Endometrium (tissue), 2 donors: Measurements from ENCODE around the gene MBD3L2B.
"Not testable (repeated sequence)": the region's sequence is repeated elsewhere in the genome, so short reads cannot be mapped to it uniquely, and the experiment has no call there.

Experiments used
- FAIRE-seq: peaks from 2 replicates; lab custom pipeline; 2012; peaks lifted over from hg19 to GRCh38; lab: Jason Lieb, UNC
- donor health status: control.
- donor health status: control.

MBD3L2B gene

DNA sequence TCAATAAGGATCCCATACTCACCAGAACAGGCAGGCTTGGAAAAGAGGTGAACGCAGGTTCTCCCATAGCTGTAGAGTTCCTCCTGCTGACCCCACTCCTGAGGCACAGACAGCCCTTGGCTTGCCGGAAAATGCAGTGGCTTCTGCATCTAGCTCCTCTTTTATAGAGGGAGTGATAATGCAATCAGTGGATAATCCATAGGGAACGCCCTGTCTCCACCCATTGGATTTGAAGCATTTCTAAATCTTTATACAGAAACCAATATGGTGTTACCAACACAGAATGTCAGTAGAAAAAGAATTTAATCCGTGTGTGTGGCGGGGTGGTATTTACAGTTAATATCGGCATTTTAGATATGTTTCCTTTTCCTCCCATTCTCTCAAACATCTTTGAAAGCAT lies at the start of gene MBD3L2B:
MBD3L2B (minus strand) TSS at position 101 of the 400 bp plus-strand sequence; CDS start at position 67, 34 bp downstream.
- FAIRE-seq, result not testable (repeated sequence)

GRCh38 chr19:7069904-7070226 lies 48.6 kb upstream of the MBD3L2B start:
- no peak for FAIRE-seq

DNA sequence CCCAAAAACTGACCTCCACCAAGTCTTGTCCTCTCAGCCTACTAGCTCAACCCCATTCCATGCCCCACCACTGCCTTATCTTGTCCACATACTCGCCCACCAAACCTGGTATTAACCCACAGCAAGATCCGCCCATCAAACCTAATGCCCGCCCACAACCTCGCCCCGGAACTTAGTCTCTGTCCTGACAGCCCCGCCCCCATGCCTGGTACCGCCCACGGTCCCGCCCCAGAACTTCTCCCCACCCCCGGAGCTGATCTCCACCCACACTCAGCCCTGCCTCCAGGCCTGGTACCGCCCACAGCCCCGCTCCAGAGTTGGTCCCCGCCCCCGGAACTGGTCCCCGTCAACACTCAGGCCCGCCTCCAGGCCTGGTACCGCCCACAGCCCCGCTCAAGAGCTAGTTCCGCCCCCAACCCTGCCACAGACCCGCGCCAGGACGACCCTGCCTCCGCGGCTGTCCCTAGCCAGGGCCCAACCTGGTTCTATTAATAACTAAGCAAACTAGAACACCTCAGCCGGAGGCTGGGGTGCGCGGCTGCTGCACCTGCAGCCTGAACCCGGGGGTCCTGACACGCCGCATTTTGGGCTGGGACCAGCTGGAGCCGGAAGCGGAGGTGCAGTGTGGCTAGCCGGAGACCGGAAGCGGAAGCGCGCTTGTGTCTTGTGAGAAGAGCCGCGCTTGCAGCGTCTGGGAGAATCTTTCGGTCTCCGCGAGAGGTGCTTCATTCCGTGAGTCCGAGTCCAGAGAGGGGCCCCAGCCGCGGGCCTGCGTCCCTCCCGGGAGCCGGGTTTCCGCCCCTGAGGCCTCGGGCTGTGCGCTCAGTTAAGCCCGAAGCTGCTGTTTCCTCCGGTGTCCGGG lies 48.0 kb upstream of the MBD3L2B start, which contains the start of gene ZNF557:
ZNF557 (plus strand) TSS at position 662 of the 862 bp plus-strand sequence. CDS start 5,372 bp downstream, outside the sequence.
- no peak for FAIRE-seq

GRCh38 chr19:7068599-7068998 lies 47.4 kb upstream of the MBD3L2B start:
- FAIRE-seq, result no peak

DNA sequence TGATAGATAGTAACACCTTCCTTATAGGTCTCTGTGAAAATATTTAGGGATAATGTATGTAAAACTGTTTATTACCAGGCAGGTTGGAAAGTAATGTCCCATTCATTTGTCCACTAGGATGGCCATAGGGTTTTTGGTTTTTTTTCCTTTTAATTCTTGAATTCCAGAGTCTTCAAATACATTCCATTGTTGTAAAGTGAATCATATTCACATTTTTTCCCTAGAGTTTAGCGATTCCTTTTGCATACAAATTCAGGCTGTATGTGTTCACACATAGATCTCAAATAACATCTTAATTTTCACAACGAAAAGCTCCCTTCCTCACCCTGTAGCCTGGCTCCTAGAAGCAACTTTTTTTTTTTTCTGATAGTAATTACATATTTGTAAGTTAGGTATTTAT lies 46.5 kb upstream of the MBD3L2B start:
- no peak for FAIRE-seq

DNA sequence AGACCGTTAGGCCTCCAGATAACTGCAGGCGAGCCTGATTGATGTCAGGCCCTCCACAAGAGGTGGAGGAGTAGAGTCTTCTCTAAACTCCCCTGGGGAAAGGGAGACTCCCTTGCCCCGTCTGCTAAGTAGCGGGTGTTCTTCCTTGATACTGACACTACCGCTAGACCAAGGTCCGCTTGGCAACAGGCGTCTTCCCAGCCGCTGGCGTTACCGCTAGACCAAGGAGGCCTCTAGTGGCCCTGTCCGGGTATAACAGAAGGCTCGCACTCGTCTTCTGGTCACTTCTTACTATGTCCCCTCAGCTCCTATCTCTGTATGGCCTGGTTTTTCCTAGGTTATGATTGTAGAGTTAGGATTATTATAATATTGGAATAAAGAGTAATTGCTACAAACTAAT lies 45.9 kb upstream of the MBD3L2B start:
- FAIRE-seq, result not testable (repeated sequence)

GRCh38 chr19:7063764-7064418 lies 42.7 kb upstream of the MBD3L2B start:
- FAIRE-seq, result no peak

- no peak for FAIRE-seq
Observed at GRCh38 chr19:7063339-7063738, 42.1 kb upstream of the MBD3L2B start.

GRCh38 chr19:7059977-7060376 lies 38.7 kb upstream of the MBD3L2B start:
- FAIRE-seq, result not testable (repeated sequence)

GRCh38 chr19:7058576-7058975 lies 37.3 kb upstream of the MBD3L2B start, which contains the start of gene MBD3L3:
MBD3L3 (minus strand) TSS chr19:7058676; CDS start chr19:7058605, 71 bp downstream.
- FAIRE-seq, result not testable (repeated sequence)

DNA sequence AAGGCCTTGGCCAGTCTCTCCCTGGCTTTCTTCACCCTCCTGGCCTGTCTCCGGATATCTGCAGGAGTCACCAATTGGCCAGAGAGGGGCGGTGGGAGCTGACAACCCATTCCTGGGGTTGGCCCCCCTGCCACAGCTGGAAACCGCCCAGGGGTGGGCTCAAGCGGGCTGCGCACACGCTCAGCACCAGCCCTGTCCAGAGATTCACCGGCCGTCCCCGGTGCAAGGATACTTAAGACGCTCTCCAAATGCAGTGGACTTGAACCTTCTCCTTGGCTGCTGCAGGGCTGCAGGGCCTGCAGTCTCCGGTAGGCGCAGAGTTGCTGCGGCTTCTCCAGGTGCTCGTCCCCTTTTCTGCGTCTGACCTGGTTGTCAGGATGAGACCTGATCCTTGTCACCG lies 35.1 kb upstream of the MBD3L2B start:
- not testable (repeated sequence) for FAIRE-seq

DNA sequence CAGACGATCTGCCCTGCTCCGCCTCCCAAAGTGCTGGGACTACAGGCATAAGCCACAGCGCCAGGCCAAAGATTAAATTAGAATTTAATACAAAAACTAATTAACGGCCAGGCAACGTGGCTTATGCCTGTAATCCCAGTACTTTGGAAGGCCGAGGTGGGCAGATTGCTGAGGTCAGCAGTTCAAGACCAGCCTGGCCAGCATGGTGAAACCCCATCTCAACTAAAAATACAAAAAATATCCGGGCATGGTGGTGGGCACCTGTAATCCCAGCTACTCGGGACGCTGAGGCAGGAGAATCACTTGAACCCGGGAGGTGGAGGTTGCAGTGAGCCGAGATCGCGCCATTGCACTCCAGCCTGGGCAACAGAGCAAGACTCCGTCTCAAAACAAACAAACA lies 34.4 kb upstream of the MBD3L2B start:
- FAIRE-seq, result not testable (repeated sequence)

DNA sequence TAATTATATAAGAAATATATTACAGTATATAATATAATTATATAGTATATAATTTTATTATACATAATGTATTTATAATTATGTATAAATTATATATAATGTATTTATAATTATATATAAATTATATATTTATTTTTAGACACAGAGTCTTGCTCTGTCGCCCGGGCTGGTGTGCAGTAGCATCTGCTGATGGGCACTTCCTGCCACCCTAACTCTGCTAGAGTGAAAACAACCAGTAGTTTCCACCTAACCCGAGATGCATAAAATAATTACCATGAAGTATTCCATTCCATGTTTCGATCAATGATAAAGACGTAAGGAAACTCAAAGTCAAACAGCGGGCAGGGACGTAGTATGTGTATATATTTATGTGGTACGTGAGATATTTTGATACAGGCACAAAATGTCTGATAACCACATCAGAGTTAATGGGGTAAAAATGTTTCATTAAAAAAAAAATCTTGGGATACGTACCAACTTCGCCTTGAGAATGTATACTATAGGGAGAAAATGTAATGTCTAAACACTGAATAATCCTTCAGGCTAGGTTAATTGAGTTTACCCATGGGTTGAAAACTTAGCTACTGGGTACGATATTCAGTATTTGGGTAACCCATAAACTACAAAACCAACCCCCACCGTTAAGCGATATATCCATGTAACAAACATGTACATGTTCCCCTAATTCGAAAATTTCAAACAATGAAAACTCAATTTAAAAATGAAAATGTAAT lies 33.6 kb upstream of the MBD3L2B start:
- peak; percentile 51 for FAIRE-seq

- not testable (repeated sequence) for FAIRE-seq
Observed at GRCh38 chr19:7052896-7053295, 31.7 kb upstream of the MBD3L2B start.

DNA sequence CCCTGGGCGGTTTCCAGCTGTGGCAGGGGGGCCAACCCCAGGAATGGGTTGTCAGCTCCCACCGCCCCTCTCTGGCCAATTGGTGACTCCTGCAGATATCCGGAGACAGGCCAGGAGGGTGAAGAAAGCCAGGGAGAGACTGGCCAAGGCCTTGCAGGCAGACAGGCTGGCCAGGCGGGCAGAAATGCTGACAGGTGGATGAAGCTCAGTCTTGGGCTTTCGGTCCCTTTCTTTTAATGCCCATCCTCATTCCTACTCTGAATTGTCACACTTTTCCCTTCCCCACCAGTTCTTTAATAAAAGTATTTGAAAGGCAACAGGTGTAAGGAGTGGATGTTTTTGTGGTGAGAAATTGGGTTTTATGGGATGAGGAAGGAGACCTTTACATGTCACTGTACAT lies 30.2 kb upstream of the MBD3L2B start:
- not testable (repeated sequence) for FAIRE-seq

- FAIRE-seq, result not testable (repeated sequence)
Observed at GRCh38 chr19:7049021-7049420, 27.8 kb upstream of the MBD3L2B start, which contains the start of gene MBD3L2. MBD3L2 (plus strand) TSS chr19:7049321; CDS start chr19:7049374, 53 bp downstream.

DNA sequence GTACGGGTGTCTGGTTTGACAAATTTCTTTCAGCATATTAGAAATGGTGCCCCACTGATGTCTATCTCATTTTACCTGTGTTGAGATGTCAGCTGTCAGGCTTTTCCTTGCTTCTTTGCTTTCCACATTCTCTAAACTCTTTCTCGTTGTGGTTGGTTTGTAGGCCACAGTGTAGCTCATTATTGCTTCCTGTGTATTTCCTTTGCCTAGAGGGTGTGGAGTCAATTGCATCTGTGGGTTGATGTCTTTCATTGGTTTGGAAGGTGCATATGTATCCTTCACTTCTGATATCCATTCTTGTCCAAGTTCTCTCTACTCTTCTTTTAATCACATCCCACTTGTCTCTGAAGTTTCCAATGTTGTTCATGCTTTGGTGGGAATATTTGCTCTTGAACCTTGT lies 20.3 kb upstream of the MBD3L2B start:
- not testable (repeated sequence) for FAIRE-seq

DNA sequence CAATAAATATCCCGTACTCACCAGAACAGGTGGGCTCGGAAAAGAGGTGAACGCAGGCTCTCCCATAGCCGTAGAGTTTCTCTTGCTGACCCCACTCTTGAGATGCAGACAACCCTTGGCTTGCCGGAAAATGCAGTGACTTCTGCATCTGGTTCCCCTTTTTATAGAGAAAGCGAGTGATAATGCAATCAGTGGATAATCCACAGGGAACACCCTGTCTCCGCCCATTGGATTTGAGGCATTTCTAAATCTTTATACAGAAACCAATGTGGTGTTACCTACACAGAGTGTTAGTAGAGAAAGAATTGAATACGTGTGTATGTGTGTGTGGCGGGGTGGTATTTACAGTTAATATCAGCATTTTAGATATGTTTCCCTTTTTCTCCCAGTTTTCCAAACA lies 18.8 kb upstream of the MBD3L2B start, which contains the start of gene MBD3L4:
MBD3L4 (minus strand) TSS at position 101 of the 400 bp plus-strand sequence; CDS start at position 66, 35 bp downstream.
- FAIRE-seq, result not testable (repeated sequence)

DNA sequence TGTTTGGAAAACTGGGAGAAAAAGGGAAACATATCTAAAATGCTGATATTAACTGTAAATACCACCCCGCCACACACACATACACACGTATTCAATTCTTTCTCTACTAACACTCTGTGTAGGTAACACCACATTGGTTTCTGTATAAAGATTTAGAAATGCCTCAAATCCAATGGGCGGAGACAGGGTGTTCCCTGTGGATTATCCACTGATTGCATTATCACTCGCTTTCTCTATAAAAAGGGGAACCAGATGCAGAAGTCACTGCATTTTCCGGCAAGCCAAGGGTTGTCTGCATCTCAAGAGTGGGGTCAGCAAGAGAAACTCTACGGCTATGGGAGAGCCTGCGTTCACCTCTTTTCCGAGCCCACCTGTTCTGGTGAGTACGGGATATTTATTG lies 9.0 kb upstream of the MBD3L2B start, which contains the start of gene MBD3L5:
MBD3L5 (plus strand) TSS at position 301 of the 400 bp plus-strand sequence; CDS start at position 335, 34 bp downstream.
- FAIRE-seq, result not testable (repeated sequence)

DNA sequence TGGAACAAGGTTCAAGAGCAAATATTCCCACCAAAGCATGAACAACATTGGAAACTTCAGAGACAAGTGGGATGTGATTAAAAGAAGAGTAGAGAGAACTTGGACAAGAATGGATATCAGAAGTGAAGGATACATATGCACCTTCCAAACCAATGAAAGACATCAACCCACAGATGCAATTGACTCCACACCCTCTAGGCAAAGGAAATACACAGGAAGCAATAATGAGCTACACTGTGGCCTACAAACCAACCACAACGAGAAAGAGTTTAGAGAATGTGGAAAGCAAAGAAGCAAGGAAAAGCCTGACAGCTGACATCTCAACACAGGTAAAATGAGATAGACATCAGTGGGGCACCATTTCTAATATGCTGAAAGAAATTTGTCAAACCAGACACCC lies 7.6 kb upstream of the MBD3L2B start:
- FAIRE-seq, result not testable (repeated sequence)

DNA sequence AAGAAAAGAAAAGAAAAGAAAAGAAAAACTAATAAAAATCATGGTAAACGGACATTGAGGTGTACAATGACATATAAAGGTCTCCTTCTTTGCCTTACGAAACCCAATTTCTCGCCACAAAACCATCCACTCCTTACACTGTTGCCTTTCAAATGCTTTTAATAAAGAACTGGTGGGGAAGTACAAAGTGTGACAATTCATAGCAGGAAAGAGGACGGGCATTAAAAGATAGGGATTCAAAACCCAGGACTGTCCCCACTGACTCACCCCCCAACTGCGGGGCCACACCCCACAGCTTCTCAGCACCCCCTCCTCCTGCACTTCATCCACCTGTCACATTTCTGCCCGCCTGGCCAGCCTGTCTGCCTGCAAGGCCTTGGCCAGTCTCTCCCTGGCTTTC lies 2.4 kb downstream of the MBD3L2B start:
- FAIRE-seq, result no peak

DNA sequence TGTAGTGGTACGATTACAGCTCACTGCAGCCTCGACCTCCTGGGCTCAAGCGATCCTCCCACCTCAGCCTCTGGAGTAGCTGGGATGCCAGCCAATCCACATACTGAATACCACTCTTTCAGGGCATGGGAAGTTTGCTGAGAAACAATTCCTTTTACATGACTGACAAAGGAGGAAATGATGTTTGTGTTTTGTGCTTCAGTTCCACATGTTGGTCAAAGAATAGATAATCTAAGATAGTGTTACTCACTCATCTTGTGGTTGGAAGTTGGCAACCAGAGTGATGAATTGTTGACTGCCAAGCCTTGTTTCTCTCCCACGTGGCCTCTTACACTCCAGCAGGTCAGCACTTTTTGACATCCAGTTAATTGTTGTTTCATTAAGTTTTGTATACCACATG lies 7.6 kb downstream of the MBD3L2B start:
- FAIRE-seq, result no peak
